Neural crest cell (in vitro differentiated cells): ENCODE results near the gene FGF7. TPM values are rescaled to one million over a fixed set of nuclear protein-coding genes. Genes with fewer than 3 reads are reported as not detected.

Experiments
- DNase-seq: peaks from one replicate; pipeline ENCODE4 v3.0.0; 2021; ENCODE audit warnings: low read depth, mixed read lengths, low spot score
- H3K27ac Mint-ChIP-seq: one replicate; pipeline ENCODE4 v1.8.0; 2021; ENCODE audit warnings: mild to moderate bottlenecking, mixed read lengths; ENCODE audit not compliant: unreplicated experiment
- H3K27me3 Mint-ChIP-seq: 2 replicates; pipeline ENCODE4 v1.8.0; 2021; ENCODE audit warnings: low read depth, mild to moderate bottlenecking, mixed read lengths
- H3K36me3 Mint-ChIP-seq: 2 replicates; pipeline ENCODE4 v1.8.0; 2021; ENCODE audit warnings: low read depth, mild to moderate bottlenecking, mixed read lengths
- H3K4me1 Mint-ChIP-seq: 2 replicates; pipeline ENCODE4 v1.8.0; 2021; ENCODE audit warnings: mixed read lengths
- H3K4me3 Mint-ChIP-seq: one replicate; pipeline ENCODE4 v1.8.0; 2021; ENCODE audit warnings: mild to moderate bottlenecking, mixed read lengths
- H3K9me3 Mint-ChIP-seq: 2 replicates; pipeline ENCODE4 v1.8.0; 2021; ENCODE audit warnings: mixed read lengths
- total RNA-seq: library from RNA; stranded (reverse); gene quantifications from 2 replicates; pipeline ENCODE4 v1.2.1, GENCODE V29; 2021
- TF ChIP-seq, protein P1 (sequence below): fragments of 200-600 bp; sonication (generic); conservative IDR thresholded peaks from 2 replicates; pipeline ENCODE4 v1.5.0; 2021; ENCODE audit warnings: antibody characterized with exemption, mild to moderate bottlenecking

The FGF7 gene
- total RNA-seq, 1 donor from 2014 or later = 0.19 TPM

DNA sequence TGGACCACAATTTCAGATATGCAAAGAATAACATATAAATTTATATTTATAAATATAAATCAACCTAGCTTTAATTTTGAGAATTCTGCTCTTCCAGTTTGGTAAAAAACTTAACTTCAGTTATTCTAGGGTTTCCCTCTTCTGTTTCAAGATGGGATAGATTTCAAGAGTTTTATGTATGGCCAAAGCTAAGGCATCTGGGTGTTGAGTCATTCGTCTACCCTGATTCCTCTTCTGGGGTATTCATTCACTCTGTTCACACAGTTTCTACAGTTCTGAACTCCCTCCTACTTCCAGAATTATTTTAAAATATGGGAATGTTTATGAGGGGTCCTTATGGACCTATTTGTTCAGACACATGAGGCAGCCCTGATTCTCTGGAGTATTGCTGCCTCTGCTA, 4.2 kb upstream of the FGF7 start:
- no peak overlapping the region for H3K4me3 Mint-ChIP-seq
- no peaks in the 10 kb centered on the region for H3K27me3 Mint-ChIP-seq
- H3K27ac Mint-ChIP-seq = no peak overlapping the region
- H3K4me1 Mint-ChIP-seq = no peaks in the 10 kb centered on the region
- H3K36me3 Mint-ChIP-seq = no peaks in the 10 kb centered on the region
- no peak for DNase-seq
- peaks cover 3% of the 10 kb centered on the region for H3K9me3 Mint-ChIP-seq
- TF ChIP-seq, protein P1, sequence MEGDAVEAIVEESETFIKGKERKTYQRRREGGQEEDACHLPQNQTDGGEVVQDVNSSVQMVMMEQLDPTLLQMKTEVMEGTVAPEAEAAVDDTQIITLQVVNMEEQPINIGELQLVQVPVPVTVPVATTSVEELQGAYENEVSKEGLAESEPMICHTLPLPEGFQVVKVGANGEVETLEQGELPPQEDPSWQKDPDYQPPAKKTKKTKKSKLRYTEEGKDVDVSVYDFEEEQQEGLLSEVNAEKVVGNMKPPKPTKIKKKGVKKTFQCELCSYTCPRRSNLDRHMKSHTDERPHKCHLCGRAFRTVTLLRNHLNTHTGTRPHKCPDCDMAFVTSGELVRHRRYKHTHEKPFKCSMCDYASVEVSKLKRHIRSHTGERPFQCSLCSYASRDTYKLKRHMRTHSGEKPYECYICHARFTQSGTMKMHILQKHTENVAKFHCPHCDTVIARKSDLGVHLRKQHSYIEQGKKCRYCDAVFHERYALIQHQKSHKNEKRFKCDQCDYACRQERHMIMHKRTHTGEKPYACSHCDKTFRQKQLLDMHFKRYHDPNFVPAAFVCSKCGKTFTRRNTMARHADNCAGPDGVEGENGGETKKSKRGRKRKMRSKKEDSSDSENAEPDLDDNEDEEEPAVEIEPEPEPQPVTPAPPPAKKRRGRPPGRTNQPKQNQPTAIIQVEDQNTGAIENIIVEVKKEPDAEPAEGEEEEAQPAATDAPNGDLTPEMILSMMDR = no peak

DNA sequence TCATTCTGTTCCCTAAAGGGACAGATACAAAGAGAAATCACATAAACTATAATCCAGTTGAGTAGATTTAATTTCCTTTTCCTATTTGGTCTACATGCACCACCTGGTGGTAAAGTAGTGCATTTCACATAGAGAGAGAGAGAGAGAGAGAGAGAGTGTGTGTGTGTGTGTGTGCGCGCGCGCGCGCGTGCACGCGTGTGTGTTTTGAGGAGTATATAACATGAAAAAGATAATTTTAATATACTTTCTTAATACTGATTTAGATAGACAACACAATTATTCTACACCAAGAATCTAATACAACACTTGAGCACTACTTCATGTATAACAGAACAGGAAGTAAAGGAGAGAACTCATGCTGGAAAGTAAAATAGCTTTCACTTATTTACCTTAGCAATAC, 1.1 kb upstream of the FGF7 start:
- Mint-ChIP-seq H3K36me3 (no peaks in the 10 kb centered on the region), H3K27me3 (no peaks in the 10 kb centered on the region), H3K4me3 (no peak overlapping the region), H3K27ac (no peak overlapping the region), H3K9me3 (no peaks in the 10 kb centered on the region), H3K4me1 (no peaks in the 10 kb centered on the region)
- peak; percentile 35 for DNase-seq
- TF ChIP-seq, protein P1 = peak; percentile 84

DNA sequence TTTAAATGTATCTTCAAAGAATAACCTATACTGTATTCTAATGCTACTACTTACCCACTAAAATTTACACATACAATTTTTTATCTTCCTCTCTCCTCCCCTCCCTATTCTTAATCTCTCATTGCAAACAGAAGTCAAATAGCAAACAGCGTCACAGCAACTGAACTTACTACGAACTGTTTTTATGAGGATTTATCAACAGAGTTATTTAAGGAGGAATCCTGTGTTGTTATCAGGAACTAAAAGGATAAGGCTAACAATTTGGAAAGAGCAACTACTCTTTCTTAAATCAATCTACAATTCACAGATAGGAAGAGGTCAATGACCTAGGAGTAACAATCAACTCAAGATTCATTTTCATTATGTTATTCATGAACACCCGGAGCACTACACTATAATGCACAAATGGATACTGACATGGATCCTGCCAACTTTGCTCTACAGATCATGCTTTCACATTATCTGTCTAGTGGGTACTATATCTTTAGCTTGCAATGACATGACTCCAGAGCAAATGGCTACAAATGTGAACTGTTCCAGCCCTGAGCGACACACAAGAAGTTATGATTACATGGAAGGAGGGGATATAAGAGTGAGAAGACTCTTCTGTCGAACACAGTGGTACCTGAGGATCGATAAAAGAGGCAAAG, 984 bp downstream of the FGF7 start:
- Mint-ChIP-seq H3K36me3 (no peaks in the 10 kb centered on the region), H3K4me1 (no peaks in the 10 kb centered on the region), H3K4me3 (no peak overlapping the region), H3K27ac (no peak overlapping the region), H3K9me3 (no peaks in the 10 kb centered on the region), H3K27me3 (no peaks in the 10 kb centered on the region)
- no peak for DNase-seq
- TF ChIP-seq, protein P1 = no peak

DNA sequence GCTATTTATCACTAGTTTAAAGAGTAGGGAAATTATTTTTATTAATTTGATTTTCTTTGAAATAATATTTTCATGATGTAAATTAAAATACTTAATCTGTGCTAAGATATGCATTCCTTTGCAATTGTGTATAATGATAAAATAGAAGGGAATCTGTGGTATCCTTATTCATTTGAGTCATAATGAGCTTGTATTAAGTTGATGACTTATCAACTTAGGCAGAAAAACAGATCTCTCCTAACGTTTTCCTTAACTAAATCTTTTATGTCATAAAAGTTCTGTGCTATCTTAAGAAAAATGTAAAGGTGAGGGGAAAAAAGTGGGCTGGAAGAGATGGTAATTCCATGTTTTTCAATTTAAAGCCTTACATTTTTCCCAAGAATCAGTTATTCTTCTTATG, 1.9 kb downstream of the FGF7 start:
- no peak for DNase-seq
- Mint-ChIP-seq H3K27ac (no peak overlapping the region), H3K36me3 (no peaks in the 10 kb centered on the region), H3K27me3 (no peaks in the 10 kb centered on the region), H3K4me3 (no peak overlapping the region), H3K9me3 (no peaks in the 10 kb centered on the region), H3K4me1 (no peaks in the 10 kb centered on the region)
- TF ChIP-seq, protein P1 = no peak

DNA sequence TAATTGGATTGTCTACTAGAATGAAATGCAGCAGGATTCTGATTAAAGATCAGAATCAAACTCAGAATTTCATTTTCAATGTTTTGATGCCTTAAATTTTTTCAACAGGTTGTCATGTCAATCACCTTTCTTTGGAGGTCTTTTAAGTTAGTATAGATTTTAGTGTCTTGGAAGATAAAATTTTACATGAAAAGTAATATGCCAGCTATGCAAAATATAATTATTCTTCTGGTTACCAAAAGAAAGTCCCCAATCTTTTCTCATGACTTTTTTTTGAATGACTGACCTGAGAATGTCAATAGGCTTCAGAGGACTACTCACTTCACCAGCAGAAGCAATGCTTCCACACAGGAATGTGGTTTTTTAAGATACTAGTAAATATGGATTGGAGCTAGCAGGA, 4.3 kb downstream of the FGF7 start:
- no peaks in the 10 kb centered on the region for H3K9me3 Mint-ChIP-seq
- H3K27ac Mint-ChIP-seq = no peak overlapping the region
- no peaks in the 10 kb centered on the region for H3K27me3 Mint-ChIP-seq
- H3K4me3 Mint-ChIP-seq = no peak overlapping the region
- no peaks in the 10 kb centered on the region for H3K4me1 Mint-ChIP-seq
- no peak for DNase-seq
- H3K36me3 Mint-ChIP-seq = no peaks in the 10 kb centered on the region
- TF ChIP-seq, protein P1 = no peak
